Stimulated activated CD8-positive, alpha-beta memory T cell treated with anti-CD3 and anti-CD28 coated beads, Interleukin-7, amount 100 ng/mL, for 48 hours (primary cell): Measurements from ENCODE around the gene RAD51B.
A peak's percentile ranks its signal among the peaks of the same experiment; 100 is the strongest.
"Not testable (repeated sequence)": the region's sequence is repeated elsewhere in the genome, so short reads cannot be mapped to it uniquely, and the experiment has no call there.

ENCODE experiments used
- DNase-seq, 2 donors: peaks; one replicate each; pipeline ENCODE4 v3.0.0-alpha.2; 2020; ENCODE audit warnings: low read depth in 1 of 2; ENCODE audit errors: extremely low read depth in 1 of 2

Gene RAD51B

GRCh38 chr14:68193970-68194681 lies 374.5 kb downstream of the RAD51B start:
- DNase-seq: no peak

- DNase-seq: no peak
These were observed 375.5 kb downstream of the RAD51B start for GRCh38 chr14:68195126-68195525.

- no peak for DNase-seq
These were observed 379.3 kb downstream of the RAD51B start for GRCh38 chr14:68198713-68199495.

GRCh38 chr14:68199554-68200151 lies 380.1 kb downstream of the RAD51B start:
- DNase-seq: no peak

- no peak for DNase-seq
These were observed 384.3 kb downstream of the RAD51B start for GRCh38 chr14:68203871-68204270.

GRCh38 chr14:68208218-68208617 lies 388.6 kb downstream of the RAD51B start:
- DNase-seq: no peak

GRCh38 chr14:68208626-68209317 lies 389.2 kb downstream of the RAD51B start:
- no peak for DNase-seq

- DNase-seq: peak; percentile 19 to 40
These were observed 391.2 kb downstream of the RAD51B start for GRCh38 chr14:68210729-68211299.

GRCh38 chr14:68211421-68211820 lies 391.8 kb downstream of the RAD51B start:
- no peak for DNase-seq

- DNase-seq: no peak
These were observed 392.3 kb downstream of the RAD51B start for GRCh38 chr14:68211886-68212285.

GRCh38 chr14:68212361-68212760 lies 392.8 kb downstream of the RAD51B start:
- DNase-seq: no peak

GRCh38 chr14:68214431-68214830 lies 394.9 kb downstream of the RAD51B start:
- no peak for DNase-seq

- DNase-seq: no peak
These were observed 396.1 kb downstream of the RAD51B start for GRCh38 chr14:68215629-68216028.

- DNase-seq: no peak
These were observed 396.5 kb downstream of the RAD51B start for GRCh38 chr14:68216079-68216478.

GRCh38 chr14:68216957-68217356 lies 397.4 kb downstream of the RAD51B start:
- DNase-seq: no peak

GRCh38 chr14:68217791-68218340 lies 398.3 kb downstream of the RAD51B start:
- no peak for DNase-seq

GRCh38 chr14:68219407-68219806 lies 399.8 kb downstream of the RAD51B start:
- DNase-seq: no peak

- not testable (repeated sequence) for DNase-seq
These were observed 401.5 kb downstream of the RAD51B start for GRCh38 chr14:68221046-68221445.

- DNase-seq: no peak
These were observed 402.6 kb downstream of the RAD51B start for GRCh38 chr14:68222154-68222553.

- DNase-seq: no peak
These were observed 403.1 kb downstream of the RAD51B start for GRCh38 chr14:68222726-68223125.

- DNase-seq: no peak
These were observed 404.1 kb downstream of the RAD51B start for GRCh38 chr14:68223631-68224030.
